ENCODE data around the gene ARHGAP26.

Gene ARHGAP26

DNA sequence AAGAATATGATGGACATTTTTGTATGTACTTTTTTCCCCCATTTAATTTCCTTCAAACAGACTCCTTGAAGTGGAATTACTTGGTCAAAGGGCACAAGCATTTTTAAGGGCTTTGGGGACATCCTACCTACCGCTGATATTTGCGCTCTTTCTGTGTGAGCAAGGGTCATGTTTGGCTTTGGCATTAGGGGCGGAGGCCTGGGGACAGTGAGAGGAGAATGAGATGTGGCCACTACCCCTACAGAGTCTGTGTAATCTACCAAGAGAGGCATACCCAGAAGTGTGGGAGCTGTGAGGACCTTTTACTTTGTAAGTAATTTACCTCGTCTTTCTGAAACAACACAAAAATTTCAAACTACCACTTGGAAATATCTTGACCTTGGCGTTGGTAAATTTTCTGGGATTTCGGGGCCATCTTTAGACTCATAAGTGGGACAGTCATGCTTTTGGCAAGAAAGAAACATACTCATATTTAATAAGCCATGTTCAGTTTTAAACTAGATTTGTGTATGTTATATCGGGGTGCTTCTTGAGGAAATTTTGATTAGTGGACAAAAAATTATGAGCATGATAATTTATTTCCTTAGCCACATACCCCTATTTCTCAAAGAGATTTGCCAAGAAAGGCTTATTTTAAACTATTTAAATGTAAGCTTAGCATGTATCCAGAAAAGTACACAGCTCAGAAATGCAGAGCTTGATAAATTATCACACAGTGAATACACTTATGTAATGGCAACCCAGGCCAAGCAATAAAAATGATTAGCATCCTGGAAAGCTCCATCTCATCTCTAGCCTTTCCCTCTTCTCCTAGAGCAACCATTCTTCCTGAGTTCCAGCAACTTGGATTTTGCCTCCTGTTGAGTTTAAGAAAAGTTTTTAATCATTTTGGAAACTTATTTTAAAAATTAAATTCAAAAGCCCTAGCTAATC lies 63.6 kb downstream of the ARHGAP26 start:
- DNase-seq, result no peak

- DNase-seq, result no peak
Measured at GRCh38 chr5:142834504-142834903, 64.3 kb downstream of the ARHGAP26 start.

GRCh38 chr5:142835540-142835939 lies 65.4 kb downstream of the ARHGAP26 start:
- DNase-seq, result no peak

- DNase-seq, result no peak
Measured at GRCh38 chr5:142836048-142836447, 65.9 kb downstream of the ARHGAP26 start.

DNA sequence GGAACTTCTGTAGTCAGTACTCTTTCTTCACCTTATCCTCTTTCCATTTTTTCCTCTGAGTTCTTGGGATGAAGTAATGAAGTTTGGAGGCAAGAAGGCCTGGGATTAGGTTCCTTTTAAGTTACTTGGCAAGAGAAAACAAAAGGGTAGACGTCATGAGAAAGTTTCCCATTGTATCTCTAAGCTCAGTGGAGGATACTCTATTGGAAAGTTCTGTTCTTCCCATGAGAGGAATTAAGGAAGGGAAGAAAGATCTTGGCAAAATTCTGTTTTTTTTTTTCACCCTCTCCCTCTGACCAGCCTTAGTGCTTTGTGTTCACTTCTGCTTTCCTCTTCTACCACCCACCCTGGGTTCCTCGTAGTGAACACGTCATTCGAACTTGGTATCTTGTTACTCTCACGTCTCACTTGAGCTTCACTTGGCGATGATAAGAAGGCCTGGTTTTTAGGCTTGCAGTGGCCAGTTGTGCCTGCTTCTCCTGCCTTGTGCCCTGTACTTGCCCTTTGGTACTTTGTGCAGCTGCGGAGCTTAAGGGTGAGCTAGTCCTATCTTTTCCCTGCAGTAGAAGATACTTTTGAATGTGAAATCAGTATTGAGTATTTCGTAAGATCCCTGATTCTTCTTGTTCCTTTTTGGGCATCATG lies 67.0 kb downstream of the ARHGAP26 start:
- DNase-seq, result no peak

GRCh38 chr5:142838845-142839244 lies 68.7 kb downstream of the ARHGAP26 start:
- no peak for DNase-seq

- no peak for DNase-seq
Measured at GRCh38 chr5:142839711-142840346, 69.7 kb downstream of the ARHGAP26 start.

DNA sequence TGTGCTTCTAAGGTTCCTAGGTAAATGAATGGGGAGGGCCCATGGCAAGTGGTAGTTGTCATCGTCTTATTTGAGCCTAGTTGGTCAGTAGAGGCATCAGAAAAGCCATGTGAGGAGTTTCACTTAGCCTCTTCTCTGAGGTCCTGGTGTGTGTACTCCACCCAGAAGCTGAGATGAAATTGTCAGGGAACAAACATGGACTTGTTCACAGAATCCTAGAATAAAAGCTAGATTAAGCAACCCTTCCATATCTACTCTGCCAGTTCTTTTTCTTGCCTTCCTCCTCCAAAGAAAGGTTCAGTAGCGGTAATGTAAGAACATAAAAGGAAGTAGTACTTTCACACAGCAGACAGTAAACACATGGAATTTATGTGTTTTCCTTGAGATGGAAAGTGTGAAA lies 70.4 kb downstream of the ARHGAP26 start:
- no peak for DNase-seq

- DNase-seq, result no peak
Measured at GRCh38 chr5:142841511-142842265, 71.5 kb downstream of the ARHGAP26 start.

GRCh38 chr5:142842994-142843905 lies 73.1 kb downstream of the ARHGAP26 start:
- DNase-seq, result no peak

GRCh38 chr5:142844866-142845265 lies 74.7 kb downstream of the ARHGAP26 start:
- DNase-seq, result no peak

- DNase-seq, result no peak
Measured at GRCh38 chr5:142845402-142845921, 75.3 kb downstream of the ARHGAP26 start.

- DNase-seq, result no peak
Measured at GRCh38 chr5:142845954-142846398, 75.8 kb downstream of the ARHGAP26 start.

DNA sequence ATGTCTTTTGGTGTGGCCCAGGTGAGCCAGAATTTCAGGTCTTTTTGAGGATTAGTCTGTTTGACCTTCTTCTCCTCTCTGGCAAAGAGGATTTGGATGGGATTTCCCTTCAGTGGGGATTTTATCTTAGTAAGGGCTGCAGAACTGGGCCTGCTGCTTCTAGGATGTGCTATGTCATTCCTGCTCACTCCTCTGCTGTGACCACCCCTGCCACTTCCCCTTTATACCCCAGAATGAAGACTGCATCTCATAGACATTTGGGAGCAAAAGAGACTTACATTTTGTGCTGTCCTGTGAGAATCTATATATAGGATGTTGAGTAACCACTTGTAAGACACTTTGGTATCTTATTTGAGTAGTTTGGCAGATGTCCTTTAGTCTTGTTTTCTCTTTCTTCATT lies 76.2 kb downstream of the ARHGAP26 start:
- no peak for DNase-seq

DNA sequence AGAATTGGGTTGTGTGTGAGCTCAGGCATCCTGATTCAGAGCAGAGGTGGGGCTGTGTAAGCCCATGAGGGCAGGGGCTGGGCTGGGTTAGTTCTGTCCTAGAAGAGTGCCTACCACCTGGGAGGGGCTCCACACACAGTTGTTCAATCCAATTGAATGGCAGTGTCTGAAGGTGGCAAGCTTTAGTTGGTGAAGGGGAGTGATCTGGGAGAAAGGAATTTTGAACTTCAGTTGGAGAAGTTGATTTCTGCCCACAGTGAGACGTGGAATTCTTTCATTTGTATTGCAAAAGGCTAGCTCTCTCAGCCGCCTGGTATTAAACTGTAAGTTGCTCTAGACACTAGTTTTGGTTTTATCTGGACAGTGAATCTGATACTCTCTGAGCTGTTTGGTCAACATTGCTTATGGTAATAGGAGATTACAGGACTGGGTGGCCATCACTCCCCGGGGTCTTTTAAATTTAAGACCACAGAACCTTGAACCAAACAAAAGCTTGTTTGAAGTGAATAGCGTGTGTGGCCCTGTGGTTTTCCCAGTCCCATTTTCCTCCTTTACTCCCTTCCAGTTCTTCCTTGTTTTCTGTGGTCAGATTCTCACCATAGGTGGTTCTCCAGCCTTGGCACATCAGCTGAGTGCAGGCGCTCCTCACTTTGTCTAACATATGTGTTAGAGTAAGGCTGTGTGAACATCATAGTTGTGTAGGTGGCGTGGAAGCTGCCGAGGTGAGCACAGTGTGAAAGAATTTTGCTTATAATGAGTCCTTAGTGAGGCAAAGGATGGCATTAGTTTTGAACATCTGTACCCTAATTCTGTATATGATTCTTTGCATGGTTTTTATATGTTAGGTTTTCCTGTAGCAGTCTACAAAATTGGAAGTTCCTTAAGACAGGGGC lies 78.0 kb downstream of the ARHGAP26 start:
- no peak for DNase-seq

DNA sequence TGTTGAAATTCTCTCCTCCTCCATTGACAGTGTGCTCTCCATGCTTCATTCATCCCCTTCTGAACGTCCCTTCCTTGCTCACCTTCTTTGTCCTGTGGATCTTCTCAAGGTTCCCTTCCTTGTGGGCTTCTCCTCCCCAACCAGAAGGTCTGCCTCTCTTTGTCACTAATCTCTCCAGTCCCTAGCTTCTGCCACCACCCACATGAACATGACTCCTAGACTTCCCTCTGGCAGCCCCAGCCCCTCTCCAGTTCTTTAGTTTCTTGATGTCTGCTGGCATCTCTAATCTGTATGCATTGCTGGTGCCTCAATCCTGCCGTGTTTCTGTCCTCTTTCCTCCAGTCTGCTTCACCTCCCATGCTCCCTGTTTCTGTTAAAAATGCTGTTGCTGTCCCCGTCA lies 79.3 kb downstream of the ARHGAP26 start:
- DNase-seq, result no peak

DNA sequence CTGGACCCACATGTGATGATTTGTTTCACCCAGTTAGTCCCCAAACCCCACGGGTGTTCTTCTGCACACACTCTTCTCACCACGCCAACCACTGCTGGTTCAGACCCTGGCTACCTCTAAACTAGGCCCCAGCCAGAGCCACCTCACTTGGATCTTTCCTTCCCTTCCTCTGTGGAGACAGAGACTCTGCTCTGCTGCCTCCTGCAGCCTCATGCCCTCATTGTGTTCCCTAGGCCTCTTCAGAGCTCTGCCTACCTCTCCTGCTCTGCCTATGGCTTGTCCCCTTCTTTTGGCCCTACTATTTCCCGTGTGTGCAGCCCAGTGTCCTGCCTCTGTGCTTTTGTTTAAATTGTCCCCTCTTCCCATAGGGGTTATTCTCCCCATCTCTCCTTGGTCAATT lies 79.7 kb downstream of the ARHGAP26 start:
- DNase-seq, result no peak

DNA sequence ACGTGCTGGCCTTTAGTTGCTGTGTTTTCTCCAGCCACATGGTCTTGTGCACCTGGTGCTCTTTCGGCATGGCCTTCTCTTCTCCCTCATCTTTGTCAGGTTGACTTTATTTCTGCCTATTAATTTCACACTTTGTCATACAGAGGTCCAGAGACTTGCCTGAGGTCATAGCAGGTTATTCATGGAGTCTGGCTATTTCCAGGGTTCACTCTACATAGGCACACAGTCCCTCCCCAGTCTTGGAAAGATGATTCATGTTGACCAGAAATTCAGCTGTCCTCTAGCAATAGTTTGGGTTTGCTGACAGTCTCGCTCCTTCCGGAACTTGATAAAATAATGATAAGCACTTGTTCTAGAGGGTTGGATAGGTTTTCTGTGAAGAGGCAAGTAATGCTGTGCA lies 81.6 kb downstream of the ARHGAP26 start:
- no peak for DNase-seq

- no peak for DNase-seq
Measured at GRCh38 chr5:142852416-142853198, 82.4 kb downstream of the ARHGAP26 start.

DNA sequence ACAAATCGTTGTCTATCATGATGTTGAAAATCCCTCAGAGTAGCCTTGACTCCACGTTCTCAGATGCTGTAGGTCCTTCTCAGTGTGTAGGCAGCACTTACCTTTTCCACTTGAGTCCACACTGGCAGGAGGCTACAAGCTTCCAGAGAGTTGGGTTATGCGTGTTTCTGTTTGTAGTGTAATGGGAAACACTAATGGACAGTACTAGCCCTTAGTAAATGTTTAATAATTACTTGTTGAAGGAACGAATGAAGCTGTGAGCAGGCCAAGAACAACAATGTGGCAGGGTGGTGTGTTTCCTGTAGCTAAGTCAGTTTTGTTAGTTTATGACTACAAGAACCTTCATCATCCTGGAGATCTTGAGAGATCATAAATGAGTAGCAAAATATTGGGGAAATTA lies 83.5 kb downstream of the ARHGAP26 start:
- DNase-seq, result no peak
